ENCODE data around the gene AHNAK2. TPM values are rescaled to one million over a fixed set of nuclear protein-coding genes. Genes with fewer than 3 reads are reported as not detected.
"Not testable (repeated sequence)": the region's sequence is repeated elsewhere in the genome, so short reads cannot be mapped to it uniquely, and the experiment has no call there.

AHNAK2 gene
- total RNA-seq (not detected), polyA plus RNA-seq (not detected), total RNA-seq (0 to 0.43 (median 0) reads per million in 6 experiments)

DNA sequence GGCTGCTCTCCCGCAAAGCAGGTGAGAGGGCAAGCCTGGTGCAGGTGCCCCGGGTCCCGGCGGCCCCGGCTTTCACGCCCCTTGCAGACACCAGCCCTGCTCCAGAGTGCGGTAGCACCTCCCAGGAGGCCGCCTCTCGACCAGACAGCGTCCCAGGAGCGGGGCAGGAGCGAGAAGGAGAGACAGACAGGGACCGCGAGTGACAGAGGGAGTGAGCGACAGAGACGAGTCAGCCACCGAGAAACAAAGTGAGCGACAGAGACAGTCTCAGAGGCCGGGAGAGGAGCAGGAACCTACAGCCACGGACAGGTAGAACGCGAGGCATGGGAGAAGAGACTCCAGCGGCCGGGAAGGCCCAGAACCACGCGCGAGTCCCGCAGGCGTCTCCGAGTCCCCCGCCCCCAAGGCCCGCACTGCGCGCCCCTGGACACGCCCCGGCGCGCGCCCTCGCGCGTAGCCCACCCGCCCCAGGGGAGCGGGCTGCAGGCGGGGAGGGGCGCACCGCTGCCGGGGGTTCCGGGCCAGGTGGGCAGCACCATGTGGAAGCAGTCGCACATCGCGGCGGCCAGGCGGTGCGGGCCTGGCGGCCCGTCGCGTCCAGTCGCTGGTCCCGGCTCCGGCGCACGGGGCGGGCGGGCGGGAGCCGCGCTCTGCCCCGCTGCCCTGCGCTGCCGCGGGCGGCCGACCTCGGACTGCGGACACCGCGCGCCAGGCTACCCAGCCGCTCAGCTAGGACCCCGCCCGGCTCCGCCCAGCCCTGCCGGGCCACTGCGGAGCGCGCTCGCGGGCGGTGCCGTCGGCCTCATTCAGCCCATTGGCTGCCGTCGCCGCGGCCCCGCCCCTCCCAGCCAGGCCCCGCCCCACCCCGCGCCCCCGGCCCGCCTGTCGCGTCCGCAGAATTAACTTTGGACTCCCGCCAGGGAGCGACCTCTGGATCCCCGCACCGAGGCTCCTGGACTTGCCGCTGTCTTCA is at the start of gene AHNAK2:
Gene AHNAK2 (minus strand): TSS at position 694 of the 973 bp plus-strand sequence. CDS start 137 bp downstream, at position 557.
- Mint-ChIP-seq H3K4me1 (peaks cover 7 to 25% (median 16%) of the 10 kb centered on the region in 4 donors), H3K9me3 (no peaks in the 10 kb centered on the region), H3K4me3 (peak within 1 kb of the TSS; percentile 71 to 90 (median 82)), H3K27ac (peak within 1 kb of the TSS in 5 of 10 donors; percentile 27 to 66 (median 49)), H3K36me3 (peaks cover 0 to 2% (median 2%) of the 10 kb centered on the region in 3 donors), H3K27me3 (peaks cover 5 to 32% (median 13%) of the 10 kb centered on the region in 5 donors)
- POLR2A ChIA-PET = interaction anchor here (1.3 kb wide), 1 partner anchor 43 kb away, joined by 7 read pairs; the partner anchor contains the start of gene CDCA4
- ATAC-seq (peak; percentile 68 to 78), DNase-seq (peak in 6 of 10 donors; percentile 26 to 60 (median 40))

DNA sequence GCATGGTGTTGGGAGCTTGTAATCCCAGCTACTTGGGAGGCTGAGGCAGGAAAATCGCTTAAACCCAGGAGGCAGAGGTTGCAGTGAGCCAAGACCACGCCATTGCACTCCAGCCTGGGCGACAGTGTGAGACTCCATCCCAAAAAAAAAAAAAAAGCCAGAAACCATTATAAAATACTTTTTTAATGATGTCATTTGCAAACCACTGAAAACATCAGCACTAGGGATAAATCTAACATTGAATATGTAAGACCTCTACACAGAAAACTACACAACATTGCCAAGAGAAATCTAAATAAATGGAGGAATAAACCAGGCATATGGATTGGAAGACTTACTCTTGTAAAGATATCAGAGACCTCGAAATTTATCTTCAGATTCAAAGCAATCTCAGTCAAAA is 49.5 kb upstream of the AHNAK2 start:
- DNase-seq, H3K36me3 Mint-ChIP-seq, POLR2A ChIA-PET, H3K4me3 Mint-ChIP-seq, ATAC-seq, H3K9me3 Mint-ChIP-seq, H3K27me3 Mint-ChIP-seq: not testable (repeated sequence)
- Mint-ChIP-seq H3K4me1 (peaks cover 2 to 44% (median 25%) of the 10 kb centered on the region in 4 donors), H3K27ac (peak overlapping the region in 4 of 10 donors; percentile 11 to 49 (median 22))

GRCh38 chr14:105026802-105027563 is 48.8 kb upstream of the AHNAK2 start:
- peak overlapping the region in 1 of 10 donors; percentile 8 for H3K4me3 Mint-ChIP-seq
- H3K27ac Mint-ChIP-seq = peak overlapping the region in 5 of 10 donors; percentile 34 to 61 (median 49)
- POLR2A ChIA-PET = no interaction called here

GRCh38 chr14:105026033-105026785 is 48.0 kb upstream of the AHNAK2 start:
- peaks cover 0 to 4% (median 0%) of the 10 kb centered on the region in 3 donors for H3K36me3 Mint-ChIP-seq
- H3K27me3 Mint-ChIP-seq = no peaks in the 10 kb centered on the region
- H3K27ac Mint-ChIP-seq = peak overlapping the region in 5 of 10 donors; percentile 18 to 93 (median 69)
- no peak for DNase-seq
- H3K4me1 Mint-ChIP-seq = peaks cover 8 to 51% (median 29%) of the 10 kb centered on the region in 4 donors
- no peaks in the 10 kb centered on the region for H3K9me3 Mint-ChIP-seq
- no peak for ATAC-seq
- POLR2A ChIA-PET = no interaction called here
- peak overlapping the region in 1 of 10 donors; percentile 16 for H3K4me3 Mint-ChIP-seq

More at GRCh38 chr14:105026802-105027563, 48.8 kb upstream of the AHNAK2 start:
- H3K4me1 Mint-ChIP-seq = peaks cover 3 to 44% (median 25%) of the 10 kb centered on the region in 4 donors
- no peaks in the 10 kb centered on the region for H3K27me3 Mint-ChIP-seq
- no peak for DNase-seq
- no peak for ATAC-seq
- no peaks in the 10 kb centered on the region for H3K9me3 Mint-ChIP-seq
- H3K36me3 Mint-ChIP-seq = peaks cover 0 to 4% (median 0%) of the 10 kb centered on the region in 3 donors

- ATAC-seq (no peak), DNase-seq (no peak)
- Mint-ChIP-seq H3K27me3 (no peaks in the 10 kb centered on the region), H3K27ac (peak overlapping the region in 6 of 10 donors; percentile 52 to 93 (median 84)), H3K36me3 (peaks cover 0 to 4% (median 0%) of the 10 kb centered on the region in 3 donors), H3K9me3 (no peaks in the 10 kb centered on the region), H3K4me3 (no peak overlapping the region), H3K4me1 (peaks cover 8 to 51% (median 24%) of the 10 kb centered on the region in 4 donors)
- POLR2A ChIA-PET = no interaction called here
These were observed 47.3 kb upstream of the AHNAK2 start for GRCh38 chr14:105025429-105025828.

GRCh38 chr14:105023791-105024480 is 45.8 kb upstream of the AHNAK2 start:
- peaks cover 0 to 4% (median 0%) of the 10 kb centered on the region in 3 donors for H3K36me3 Mint-ChIP-seq
- peaks cover 11 to 65% (median 37%) of the 10 kb centered on the region in 4 donors for H3K4me1 Mint-ChIP-seq
- DNase-seq = no peak
- H3K4me3 Mint-ChIP-seq = peak overlapping the region in 1 of 10 donors; percentile 36
- ATAC-seq = no peak
- peak overlapping the region in 3 of 10 donors; percentile 21 to 70 (median 60) for H3K27ac Mint-ChIP-seq
- no peaks in the 10 kb centered on the region for H3K27me3 Mint-ChIP-seq
- POLR2A ChIA-PET = no interaction called here
- H3K9me3 Mint-ChIP-seq = no peaks in the 10 kb centered on the region

DNA sequence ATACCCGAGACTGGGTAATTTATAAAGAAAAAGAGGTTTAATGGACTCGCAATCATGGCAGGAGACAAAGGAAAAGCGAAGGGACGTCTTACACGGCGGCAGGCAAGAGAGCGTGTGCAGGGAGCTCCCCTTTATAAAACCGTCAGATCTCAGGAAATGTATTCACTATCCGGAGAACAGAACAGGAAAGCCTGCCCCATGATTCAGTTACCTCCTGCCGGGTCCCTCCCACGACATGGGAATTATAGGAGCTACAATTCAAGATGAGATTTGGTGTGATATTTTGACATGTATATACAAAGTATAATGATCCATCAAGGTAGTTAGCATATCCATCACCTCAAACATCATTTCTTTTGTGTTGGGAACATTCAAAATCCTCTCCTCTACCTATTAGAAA is 45.0 kb upstream of the AHNAK2 start:
- H3K4me1 Mint-ChIP-seq = peaks cover 12 to 69% (median 43%) of the 10 kb centered on the region in 4 donors
- H3K27me3 Mint-ChIP-seq = no peaks in the 10 kb centered on the region
- POLR2A ChIA-PET = no interaction called here
- DNase-seq (no peak), ATAC-seq (no peak)
- peak overlapping the region in 5 of 10 donors; percentile 16 to 70 (median 60) for H3K27ac Mint-ChIP-seq
- H3K9me3 Mint-ChIP-seq = no peaks in the 10 kb centered on the region
- H3K4me3 Mint-ChIP-seq = peak overlapping the region in 5 of 10 donors; percentile 8 to 37 (median 36)
- peaks cover 0 to 2% (median 0%) of the 10 kb centered on the region in 3 donors for H3K36me3 Mint-ChIP-seq

- Mint-ChIP-seq H3K36me3 (peaks cover 0 to 2% (median 0%) of the 10 kb centered on the region in 3 donors), H3K27me3 (no peaks in the 10 kb centered on the region), H3K27ac (peak overlapping the region in 7 of 10 donors; percentile 88 to 95 (median 94)), H3K9me3 (no peaks in the 10 kb centered on the region), H3K4me3 (peak overlapping the region; percentile 87 to 95 (median 92)), H3K4me1 (peaks cover 14 to 74% (median 48%) of the 10 kb centered on the region in 4 donors)
- ATAC-seq (no peak), DNase-seq (no peak)
- POLR2A ChIA-PET = interaction anchor here (0.7 to 3.9 kb wide), 6 partner anchors 37 to 50 kb away, joined by 3 to 25 read pairs (median 6); partner anchors contain the start of genes CLBA1 and GPR132
These were observed 44.1 kb upstream of the AHNAK2 start for GRCh38 chr14:105022276-105022670.

DNA sequence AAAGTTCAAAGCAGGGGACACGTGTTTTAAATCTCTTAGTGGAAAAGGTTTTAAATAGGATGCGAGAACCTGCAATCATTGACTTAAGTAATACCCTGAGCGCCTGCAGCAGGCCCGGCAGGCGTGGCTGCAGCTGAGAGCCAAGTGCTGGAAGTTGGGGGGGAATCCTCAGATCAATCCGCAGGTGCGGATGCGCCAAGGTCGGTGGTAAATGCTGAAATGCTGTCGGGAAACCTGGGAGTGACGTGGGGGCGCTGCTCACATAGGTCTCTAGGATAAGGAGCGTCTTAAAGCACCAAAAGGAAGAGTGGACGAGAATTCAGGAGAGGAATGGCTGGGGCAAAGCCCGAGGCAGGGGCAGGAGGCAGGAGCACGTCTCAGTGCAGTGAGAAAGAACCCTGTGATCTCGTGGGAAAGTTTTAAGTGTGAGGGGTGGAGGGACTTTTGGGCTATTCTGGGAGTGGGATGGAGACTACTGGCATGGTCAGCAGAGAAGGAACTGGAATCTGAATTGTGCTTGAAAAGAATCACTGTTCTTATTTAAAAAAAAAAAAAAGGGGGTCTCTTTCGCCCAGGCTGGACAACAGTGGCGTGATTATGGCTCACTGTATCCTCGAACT is 43.6 kb upstream of the AHNAK2 start:
- peak in 2 of 10 donors; percentile 7 to 43 for DNase-seq
- Mint-ChIP-seq H3K4me3 (peak overlapping the region; percentile 87 to 95 (median 92)), H3K9me3 (no peaks in the 10 kb centered on the region), H3K36me3 (peaks cover 0 to 2% (median 1%) of the 10 kb centered on the region in 3 donors), H3K27ac (peak overlapping the region; percentile 91 to 97 (median 94)), H3K27me3 (no peaks in the 10 kb centered on the region), H3K4me1 (peaks cover 14 to 72% (median 47%) of the 10 kb centered on the region in 4 donors)
- peak; percentile 2 to 5 for ATAC-seq
- POLR2A ChIA-PET = interaction anchor here (0.7 to 3.9 kb wide), 13 partner anchors 14 to 460 kb away, joined by 3 to 25 read pairs (median 5); partner anchors contain the start of genes CLBA1, GPR132 and SIVA1

DNA sequence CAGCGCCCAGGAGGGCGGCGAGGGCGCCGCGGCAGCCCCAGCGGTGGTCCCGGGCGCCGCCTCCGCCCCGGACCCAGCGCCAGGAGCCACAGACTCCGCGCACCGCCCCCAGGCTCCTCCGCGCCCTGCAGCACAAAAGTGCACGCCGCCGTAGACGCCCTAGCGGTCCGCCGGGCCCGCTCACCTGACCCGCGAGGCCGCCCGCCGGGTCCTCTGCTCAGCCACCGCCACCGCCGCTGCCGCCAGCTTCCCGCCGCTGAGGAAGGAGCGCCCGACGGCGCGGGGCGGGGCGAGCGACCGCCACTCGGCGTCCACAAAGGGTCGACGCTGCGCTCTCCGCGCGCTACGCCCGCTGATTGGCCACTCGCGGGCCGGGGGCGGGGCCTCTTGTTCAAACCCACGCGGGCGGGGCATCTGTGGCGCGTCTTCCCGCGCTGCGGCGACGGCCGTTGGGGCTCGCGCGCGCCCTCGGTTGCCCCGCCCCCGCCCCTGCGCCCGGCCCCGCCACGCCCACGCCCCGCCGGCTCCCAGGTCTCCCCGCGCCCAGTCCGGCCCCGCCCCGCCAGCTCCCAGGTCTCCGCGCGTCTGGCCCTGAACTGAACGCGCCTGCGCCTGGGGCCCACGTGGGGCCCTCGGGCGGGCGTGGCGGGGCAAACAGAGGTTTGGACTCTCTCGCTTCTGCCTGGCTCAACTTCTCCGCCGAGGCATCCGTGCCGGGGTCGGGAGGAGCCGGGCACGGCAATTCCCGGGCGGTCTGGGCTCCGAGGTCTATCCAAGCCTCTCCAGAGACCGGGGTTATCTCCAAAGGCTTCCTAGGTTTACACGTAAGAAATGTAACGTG is 42.9 kb upstream of the AHNAK2 start, which contains the start of gene CDCA4:
Gene CDCA4 (minus strand): TSS at position 269 of the 841 bp plus-strand sequence. CDS start 9,154 bp downstream, outside the sequence.
- POLR2A ChIA-PET = interaction anchor here (0.8 to 3.9 kb wide), 19 partner anchors 10 to 460 kb away, joined by 3 to 25 read pairs (median 4); partner anchors contain the start of genes BRF1, CLBA1, GPR132 and SIVA1
- peak within 1 kb of the TSS; percentile 91 to 97 (median 94) for H3K27ac Mint-ChIP-seq
- peak within 1 kb of the TSS; percentile 87 to 95 (median 92) for H3K4me3 Mint-ChIP-seq
- DNase-seq (peak; percentile 93 to 100 (median 97)), ATAC-seq (peak; percentile 83 to 84)
- H3K9me3 Mint-ChIP-seq = no peaks in the 10 kb centered on the region
- peaks cover 22 to 76% (median 52%) of the 10 kb centered on the region in 4 donors for H3K4me1 Mint-ChIP-seq
- peaks cover 0 to 7% (median 3%) of the 10 kb centered on the region in 3 donors for H3K36me3 Mint-ChIP-seq
- no peaks in the 10 kb centered on the region for H3K27me3 Mint-ChIP-seq

All from naive thymus-derived CD8-positive, alpha-beta T cell (primary cell).